Activated CD4-positive, alpha-beta T cell treated with anti-CD3 and anti-CD28 coated beads for 24 hours (primary cell): ENCODE measurements around the gene GLE1.
A peak's percentile ranks its signal among the peaks of the same experiment; 100 is the strongest.

Experiments used
- DNase-seq, 2 donors: peaks; one replicate each; pipeline ENCODE4 v3.0.0-alpha.2; 2020; ENCODE audit warnings: low read depth in 2 of 2

The GLE1 gene, protein sequence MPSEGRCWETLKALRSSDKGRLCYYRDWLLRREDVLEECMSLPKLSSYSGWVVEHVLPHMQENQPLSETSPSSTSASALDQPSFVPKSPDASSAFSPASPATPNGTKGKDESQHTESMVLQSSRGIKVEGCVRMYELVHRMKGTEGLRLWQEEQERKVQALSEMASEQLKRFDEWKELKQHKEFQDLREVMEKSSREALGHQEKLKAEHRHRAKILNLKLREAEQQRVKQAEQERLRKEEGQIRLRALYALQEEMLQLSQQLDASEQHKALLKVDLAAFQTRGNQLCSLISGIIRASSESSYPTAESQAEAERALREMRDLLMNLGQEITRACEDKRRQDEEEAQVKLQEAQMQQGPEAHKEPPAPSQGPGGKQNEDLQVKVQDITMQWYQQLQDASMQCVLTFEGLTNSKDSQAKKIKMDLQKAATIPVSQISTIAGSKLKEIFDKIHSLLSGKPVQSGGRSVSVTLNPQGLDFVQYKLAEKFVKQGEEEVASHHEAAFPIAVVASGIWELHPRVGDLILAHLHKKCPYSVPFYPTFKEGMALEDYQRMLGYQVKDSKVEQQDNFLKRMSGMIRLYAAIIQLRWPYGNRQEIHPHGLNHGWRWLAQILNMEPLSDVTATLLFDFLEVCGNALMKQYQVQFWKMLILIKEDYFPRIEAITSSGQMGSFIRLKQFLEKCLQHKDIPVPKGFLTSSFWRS

DNA sequence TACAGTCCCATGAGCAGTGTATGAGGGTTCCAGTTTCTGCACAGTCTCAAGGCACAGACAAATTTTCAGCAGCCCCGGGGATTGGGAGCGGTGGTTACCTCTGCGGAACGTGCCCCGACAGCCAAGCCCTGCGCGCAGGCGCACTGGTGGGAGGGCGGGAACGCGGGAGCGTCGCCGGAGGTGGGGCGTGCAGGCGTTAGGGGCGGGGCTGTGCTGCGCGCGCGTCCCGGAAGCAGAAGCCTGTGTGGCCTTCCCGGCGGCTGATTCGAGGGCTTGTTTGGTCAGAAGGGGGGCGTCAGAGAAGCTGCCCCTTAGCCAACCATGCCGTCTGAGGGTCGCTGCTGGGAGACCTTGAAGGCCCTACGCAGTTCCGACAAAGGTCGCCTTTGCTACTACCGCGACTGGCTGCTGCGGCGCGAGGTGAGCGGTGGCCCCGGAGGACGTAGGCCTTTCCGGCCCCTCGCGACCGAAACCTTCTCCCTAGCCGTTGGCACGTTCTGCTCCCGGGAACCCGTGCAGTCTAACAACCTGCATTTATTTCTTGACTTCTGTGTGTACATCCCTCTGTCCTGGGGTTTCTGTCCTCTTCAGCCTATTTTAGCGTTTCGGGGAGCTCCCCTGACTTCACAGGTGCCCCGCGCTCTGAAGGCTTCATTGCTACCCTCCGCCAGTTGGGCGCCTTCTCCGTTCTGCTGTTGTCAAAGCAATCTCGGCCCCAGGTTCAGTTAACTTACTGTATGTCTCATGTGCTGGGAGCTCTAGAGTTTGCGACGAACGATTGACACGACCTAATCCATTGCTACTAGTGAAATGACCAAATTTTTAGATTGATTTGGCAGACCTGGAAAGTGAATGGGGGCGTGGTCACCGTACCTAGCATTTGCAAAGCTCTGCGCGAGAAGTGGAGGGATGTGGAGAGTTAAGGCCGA lies at the start of gene GLE1:
TSS of gene GLE1 (plus strand) at position 235 of the 929 bp plus-strand sequence. CDS start at position 322, 87 bp downstream.
- DNase-seq: peak; percentile 97 to 98

DNA sequence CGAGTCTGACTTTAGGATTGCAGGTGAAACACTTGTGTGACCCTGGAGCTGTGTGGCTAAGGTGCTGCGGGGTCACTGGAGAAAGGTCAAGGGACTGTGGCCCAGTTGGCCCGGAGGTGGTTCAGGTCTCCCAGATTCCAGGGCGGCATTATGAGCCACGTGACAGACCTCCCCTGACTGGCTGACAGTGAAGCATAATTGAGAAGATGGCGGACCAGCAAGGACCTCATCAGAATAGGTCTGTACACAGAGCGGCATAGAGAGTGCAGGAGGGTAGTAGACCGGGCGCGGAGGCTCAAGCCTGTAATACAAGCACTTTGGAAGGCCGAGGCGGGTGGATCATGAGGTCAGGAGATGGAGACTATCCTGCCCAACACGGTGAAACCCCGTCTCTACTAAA lies 49.5 kb upstream of the GLE1 start:
- no peak for DNase-seq

DNA sequence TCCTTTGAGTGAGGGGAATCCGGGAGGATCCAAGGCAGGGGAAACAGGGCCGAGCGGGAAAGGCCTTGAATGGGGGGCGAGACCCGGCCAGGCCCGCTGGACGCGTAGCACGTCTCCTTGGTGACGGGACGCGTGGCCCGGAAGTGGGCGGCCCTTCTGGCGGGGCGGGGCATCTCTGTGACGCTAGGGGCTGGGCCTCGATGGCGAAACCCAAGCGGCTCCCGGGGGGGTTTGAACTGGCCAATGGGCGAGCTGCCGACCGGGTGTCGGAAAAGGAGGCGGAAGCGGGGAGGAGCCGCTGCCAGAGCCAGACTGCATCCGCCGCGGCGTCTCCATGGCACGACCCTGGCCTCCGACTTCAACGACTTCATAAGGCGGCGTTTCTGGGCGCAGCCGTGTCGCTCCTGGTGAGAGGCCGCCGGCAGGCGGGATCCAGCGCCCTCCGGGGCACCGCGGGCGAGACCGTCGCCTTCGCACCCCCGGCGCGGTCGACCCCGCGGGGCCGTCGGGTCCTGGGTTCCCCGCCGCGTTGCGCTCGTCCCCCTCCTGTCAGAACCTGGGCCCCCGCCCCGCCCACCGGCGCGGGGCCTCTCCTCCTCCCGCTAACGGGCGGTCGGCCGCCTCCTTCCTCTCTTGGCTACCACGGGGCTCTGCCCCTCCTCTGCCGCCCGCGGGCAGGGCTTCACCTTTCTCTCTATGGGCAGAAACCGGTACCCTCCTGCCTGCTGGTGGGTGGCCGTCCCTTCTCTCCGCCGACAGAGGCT lies 48.5 kb upstream of the GLE1 start, which contains the start of gene ODF2:
TSS of gene ODF2 (plus strand) at position 158 of the 764 bp plus-strand sequence. CDS start at position 244, 86 bp downstream.
- peak; percentile 98 for DNase-seq

DNA sequence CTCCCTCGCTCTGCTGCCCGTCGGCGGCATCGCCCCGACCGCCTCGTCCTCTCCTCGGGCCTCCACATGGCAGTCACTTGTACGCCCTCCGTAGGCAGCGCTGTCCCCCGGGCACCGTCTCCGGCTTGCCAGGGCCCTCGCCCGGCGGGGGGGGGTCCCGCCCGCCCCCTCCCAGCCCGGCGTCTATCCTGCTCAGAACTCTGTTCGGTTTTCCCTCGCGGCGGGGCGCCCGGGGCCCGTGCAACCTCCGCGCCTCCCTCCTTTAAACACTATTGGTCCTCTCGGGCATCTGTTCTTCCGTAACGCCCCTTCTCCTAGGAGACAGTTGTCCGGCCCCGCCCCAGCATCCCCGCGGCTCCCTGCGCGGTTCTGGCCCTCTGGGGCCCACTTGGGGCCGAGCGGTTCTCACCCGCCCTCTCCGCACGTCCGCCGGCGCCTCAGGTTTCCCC lies 47.9 kb upstream of the GLE1 start:
- DNase-seq: peak; percentile 48 to 65

DNA sequence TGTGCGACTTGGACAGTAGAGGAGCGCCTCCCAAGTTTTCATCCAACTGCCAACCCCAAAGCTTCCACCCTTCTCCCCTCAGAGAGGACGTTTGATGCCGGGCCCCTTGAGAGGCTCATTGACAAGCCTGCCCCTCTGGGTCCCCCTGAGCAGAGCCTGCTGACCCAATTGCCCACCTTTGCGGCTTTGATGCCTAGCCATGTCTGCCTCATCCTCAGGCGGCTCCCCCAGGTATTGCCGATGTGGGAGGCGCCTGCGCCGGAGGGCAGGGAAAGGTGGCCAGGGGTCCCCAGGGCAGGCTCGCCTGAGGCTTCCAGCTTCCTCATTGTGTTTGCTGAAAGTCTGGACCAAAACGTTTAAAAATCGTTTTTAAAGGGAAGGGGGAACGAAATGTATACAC lies 47.3 kb upstream of the GLE1 start:
- no peak for DNase-seq

DNA sequence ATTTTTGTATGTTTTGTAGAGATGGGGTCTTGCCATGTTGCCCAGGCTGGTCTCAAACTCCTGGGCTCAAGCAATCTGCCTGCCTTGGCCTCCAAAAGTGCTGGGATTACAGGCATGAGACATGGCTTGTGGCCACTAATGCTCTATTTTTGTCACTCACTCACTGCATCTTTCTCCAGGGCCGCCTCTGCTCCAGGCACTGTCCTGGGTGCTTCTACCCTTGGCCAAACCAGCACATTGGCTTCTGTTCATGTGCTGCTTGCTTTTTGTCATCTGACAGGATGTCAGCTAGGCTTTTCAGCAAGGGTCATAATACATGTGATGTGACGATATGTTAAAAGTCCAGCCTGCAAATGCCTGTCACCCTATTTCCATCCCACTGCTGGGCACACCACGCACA lies 45.5 kb upstream of the GLE1 start:
- DNase-seq: no peak

DNA sequence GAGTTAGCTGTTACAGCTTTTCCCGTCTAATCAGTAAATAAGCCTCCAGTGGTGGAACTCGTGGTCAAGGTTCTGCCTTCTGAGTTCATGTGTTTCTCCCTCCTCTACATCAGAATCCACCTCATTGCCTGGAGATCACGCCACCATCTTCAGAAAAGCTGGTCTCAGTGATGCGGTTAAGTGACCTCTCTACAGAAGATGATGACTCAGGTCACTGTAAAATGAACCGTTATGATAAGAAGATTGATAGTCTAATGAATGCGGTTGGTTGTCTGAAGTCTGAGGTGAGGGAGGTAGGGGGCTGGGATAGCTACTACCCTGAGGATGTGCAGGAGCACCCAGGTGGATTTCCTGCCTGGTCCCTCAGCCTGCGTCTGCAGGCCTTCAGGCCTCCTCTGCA lies 35.4 kb upstream of the GLE1 start:
- no peak for DNase-seq

DNA sequence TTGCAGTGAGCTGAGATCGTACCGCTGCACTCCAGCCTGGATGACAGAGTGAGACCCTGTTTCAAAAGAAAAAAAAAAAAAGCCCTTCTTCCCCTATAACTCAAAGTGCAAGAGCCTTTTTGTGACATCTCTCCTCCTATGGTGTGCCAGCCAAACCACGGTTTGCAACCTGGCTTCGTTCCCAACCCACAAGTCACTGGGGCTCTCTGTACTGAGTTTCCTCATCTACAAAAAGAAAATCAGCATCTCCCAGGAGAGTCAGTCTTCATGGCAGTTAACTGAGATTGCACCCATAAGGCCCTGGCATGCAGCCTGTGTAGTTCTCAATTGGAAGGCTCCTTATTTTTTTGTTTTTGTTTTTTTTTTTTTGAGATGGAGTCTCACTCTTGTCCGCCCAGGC lies 34.0 kb upstream of the GLE1 start:
- DNase-seq: no peak

DNA sequence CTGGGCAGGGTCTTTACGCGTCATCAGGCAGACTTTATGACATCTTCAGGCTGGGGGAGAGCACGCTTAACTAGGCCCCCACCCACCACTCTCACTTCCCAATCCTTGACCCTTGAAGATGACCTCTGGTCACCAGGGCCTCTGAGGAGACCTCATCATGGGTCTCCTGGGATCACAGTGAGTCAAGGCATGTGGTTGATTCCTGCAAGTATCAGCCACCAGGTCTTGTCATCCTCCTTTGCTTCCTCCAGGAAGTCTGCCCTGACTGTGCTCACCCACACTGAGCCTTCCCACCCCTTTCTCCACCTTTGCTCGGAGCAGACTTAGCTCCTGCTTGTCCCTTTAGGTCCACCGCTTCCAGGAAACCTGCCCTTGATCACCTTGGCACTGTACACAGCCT lies 31.4 kb upstream of the GLE1 start:
- DNase-seq: no peak

DNA sequence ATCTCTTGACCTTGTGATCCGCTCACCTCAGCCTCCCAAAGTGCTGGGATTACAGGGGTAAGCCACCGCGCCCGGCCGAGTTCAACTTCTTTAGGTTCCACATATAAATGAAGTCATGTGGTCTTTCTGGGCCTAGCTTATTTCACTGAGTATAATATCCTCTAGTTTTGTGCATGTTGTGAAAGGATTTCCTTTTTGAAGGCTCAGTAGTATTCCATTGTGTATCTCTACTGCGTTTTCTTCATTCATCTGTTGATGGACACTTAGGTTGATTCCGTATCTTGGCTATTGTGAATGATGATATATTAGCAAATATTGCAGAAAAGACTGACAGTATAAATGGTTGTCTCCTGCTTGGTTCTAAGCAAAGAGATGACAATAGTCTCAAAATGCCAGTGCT lies 28.7 kb upstream of the GLE1 start:
- DNase-seq: no peak

DNA sequence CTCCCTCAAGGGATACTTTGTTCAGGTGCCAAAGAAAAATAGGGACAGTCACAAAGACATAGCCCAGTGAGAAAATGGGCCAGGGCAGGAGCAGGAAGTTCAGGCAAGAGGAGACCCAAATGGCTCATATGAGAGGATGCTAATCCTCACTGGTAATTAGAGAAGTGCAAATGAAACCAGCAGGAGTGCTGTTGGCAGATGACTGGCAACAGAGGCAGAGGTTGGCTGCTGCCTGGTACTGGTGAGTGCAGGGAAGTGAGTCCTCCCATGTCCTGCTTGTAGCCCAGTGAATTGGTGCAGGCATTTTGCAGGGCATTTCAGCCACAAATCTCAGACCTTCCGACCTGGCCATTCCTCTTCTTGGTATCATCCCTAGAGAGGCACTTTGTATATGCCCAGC lies 25.3 kb upstream of the GLE1 start:
- DNase-seq: no peak

DNA sequence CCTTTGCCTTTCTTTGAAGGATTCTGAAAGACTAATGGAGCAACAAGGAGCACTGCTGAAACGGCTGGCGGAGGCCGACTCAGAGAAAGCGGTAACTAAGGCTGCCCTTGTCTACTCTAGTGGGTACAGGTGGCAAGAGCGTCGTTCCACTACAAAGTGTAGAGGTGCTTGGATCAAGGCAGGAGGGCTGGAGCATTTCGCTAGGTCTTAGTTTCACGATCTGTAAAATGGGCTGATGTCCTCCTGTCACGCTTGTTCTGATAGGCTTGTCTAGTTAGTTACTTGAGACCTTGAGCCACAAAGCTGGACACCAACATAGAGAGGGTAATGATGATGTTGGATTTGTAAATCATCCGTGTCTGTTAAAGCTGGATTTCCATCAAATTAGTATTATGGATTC lies 23.0 kb upstream of the GLE1 start:
- no peak for DNase-seq

DNA sequence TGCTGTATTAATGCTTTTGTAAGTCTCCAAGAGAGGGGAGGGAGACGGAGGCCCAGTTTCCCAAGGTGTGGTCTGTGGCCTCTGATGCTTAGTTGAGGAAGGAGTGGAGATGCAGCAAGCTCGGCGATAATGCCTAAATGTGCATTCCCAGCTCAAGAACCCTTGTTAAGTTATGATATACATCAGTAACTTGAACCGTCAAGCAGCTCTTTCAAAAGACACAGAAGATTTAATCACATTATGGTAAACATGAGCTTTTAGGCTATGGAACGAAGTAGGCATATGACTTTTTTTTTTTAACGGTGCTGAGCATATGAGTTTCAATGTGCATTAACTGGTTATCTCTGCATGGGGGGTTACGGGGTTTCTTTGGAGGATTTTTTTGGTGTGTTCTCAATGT lies 22.3 kb upstream of the GLE1 start:
- DNase-seq: no peak

DNA sequence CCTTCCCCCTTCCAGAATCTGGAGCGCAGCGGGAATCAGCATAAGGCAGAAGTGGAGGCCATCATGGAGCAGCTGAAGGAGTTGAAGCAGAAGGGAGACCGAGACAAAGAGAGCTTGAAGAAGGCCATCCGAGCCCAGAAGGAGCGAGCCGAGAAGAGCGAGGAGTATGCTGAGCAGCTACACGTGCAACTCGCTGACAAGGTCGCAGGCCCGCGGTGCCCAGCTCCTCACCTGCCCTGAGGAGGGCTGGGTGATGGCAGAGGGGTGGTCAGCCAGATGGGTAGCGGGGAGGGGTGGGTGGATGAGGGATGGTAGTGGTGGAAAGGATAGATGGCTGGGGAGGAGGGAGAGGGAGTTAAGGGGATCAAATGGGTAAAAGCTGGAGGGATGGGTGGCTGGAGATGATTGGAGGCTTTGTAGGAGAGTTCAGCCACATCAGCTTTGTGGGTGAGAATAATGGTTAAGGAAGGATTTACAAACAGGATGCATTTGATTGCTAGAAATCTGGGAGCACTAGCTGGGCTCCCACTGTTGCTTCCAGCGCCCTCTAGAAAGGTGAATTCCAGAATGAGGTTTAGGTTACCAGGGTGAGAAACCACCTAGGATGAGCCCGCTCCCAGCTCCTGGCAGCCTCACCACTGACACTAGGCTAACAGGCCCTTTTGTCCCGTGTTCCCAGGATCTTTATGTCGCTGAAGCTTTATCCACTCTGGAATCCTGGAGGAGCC lies 19.7 kb upstream of the GLE1 start:
- no peak for DNase-seq

DNA sequence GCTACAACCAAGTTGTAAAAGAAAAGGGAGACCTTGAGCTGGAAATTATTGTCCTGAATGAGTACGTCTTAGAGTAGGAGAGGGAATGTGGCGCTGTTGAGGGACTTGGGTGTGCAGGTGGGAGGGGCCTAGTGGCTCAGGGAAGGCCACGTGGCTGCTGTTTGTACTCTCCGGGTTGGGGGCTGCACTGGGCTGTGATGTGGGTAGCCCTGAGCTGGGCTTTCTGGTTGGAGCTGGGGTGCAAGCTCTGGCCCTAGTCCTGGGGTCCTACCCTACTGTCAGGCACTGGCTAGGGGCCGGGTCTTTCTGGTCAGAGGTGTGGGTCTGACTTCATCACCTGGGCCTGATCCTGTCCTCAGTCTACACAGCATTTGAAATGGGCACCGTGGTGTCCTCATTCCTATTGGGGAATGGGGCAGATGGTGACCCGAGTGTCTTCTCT lies 19.1 kb upstream of the GLE1 start:
- no peak for DNase-seq

DNA sequence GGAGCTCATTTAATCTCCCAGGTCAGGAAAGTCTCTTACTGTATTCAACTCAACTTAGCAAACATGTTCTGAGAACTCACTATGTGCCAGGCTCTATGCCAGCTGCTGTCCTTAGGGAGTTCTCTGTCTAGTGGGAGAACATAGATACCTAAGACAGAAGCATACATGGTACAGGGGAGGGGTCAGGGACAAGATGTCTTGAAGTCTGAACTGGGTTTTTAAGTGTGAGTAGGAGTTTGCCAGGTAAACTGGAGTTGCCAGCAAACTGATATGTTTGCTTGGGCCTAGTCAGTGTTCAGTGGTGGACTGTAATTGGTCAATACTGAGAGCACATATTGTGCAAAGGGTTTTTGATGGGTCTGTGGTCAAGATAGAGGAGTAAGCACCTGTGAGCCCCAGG lies 18.3 kb upstream of the GLE1 start:
- DNase-seq: no peak

DNA sequence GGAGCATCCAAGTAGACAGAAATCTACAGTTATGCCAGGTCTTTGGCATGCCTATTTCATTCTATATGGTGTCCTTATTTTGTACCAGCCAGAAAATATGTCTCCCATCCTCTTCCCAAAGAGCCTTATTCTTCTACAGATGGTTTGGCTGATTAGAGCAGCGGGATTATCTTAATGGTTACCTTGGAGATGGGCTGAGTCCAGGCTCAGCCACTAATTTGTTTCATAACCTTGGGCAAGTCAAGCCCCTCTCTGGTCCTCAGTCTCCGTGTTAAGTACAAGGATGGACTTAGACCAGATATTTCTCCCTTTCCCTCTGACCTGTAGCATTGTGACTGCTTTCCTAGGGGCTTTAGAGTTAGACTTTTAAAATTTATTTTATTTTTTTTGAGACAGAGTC lies 11.1 kb upstream of the GLE1 start:
- DNase-seq: no peak

DNA sequence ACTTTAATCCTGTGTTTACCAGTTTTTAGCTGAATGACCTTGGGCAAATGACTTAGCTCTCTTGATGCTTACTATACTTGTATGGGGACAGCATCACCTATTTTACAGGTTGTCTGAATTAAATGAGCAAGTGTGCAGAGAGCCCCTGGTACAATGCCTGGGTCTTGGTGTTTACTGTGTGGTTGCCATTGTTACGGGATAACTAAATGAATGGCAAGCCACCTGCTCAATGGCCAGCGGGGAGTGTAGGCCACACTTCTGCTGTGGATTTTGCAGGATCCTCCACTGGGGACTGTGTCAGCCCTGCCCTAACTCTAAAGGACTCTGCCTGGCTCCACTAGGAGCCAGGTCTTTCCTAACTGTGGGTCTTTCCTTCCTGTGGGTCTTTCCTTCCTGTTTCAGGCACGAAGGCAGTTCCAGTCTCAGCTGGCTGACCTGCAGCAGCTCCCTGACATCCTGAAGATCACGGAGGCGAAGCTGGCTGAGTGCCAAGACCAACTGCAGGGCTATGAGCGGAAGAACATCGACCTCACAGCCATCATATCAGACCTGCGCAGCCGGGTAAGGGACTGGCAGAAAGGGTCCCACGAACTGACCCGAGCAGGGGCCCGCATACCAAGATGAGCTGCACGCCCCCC lies 10.3 kb upstream of the GLE1 start:
- no peak for DNase-seq

DNA sequence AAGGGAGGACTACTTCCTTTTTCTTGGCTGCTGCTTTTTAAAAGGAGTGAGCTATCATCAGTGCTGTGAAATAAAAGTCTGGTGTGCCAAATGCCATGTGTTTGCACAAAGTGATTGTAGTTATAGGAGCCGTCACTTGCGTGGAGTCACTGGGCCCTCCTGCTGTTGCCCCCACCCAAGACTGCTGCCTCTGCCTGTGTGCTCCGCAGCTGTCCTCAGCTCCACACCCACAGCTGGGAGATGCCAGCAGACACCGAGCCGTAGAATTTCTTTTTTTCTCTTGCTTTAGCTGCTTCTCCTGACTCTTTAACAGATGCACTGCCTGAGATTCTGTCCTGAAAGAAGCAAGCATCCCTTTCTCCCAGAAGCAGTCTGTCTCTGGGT lies 9.8 kb upstream of the GLE1 start:
- DNase-seq: no peak

DNA sequence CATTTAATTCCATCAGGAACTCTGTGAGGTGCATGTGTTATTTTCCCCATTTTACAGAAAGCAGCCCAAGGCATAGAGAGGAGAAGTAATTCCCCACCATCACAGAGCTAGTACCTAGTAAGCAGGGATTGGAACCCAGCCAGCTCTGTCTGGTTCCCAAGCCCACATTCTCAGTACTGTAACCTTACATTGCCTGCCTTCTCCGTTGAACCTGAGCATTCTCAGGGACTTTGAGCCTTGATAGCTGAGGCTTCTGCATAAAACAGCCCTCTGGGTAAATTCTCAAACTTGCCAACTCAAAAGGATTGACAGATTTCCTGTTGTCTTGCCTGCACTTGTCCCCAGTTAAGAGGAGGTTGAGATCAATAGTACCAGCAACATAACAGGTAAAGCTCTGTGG lies 9.2 kb upstream of the GLE1 start:
- DNase-seq: no peak
